ENCODE results near the gene LSR. TPM values are rescaled to one million over a fixed set of nuclear protein-coding genes. Genes with fewer than 3 reads are reported as not detected.
A peak's percentile ranks its signal among the peaks of the same experiment; 100 is the strongest.

LSR gene
- polyA plus RNA-seq, 1 donor (not counting 4 experiments of a cell fraction or from before 2014, with no cell fraction given): 51.3 TPM

DNA sequence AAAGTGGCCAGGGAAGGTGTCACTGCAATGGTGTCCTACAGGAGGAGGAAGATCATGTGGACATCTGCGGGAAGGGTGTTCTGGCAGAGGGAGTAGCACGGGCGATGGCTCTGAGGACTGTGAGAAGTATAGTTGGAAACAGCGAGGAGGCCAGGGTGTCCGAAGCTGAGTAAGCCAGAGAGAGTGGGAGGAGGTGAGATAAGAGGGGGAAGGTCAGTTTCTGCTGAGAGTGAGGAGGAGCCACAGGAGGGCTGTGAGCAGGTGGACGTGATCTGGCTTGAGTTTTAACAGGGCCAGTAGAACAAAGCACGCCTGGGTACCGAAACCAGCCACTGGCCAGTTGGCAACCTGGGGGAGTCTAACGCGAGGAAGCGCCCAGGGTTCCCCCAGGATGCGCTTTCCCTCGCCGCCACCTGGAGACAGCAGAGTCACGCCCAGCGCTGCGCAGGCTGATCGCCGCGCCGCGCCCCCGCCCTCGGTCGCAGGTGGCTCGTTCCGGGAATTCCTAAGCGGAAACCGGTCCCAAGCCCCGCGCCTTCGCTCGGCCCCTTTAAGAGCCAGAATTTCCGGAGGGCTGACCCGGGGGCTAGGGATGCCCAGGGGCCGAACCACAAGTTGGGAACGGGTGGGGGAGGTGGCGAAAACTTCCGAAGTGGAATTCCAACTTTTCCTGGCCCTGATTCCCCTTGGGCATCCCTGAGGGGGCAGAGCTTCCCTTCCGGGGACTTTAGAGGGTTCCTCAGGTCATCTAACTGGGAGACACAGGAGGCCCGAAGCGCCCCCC, 1.1 kb upstream of the LSR start:
- FAIRE-seq: peak; percentile 81
- peak overlapping the region; percentile 96 for H3K9ac ChIP-seq (ENCODE audit: control insufficient read depth, extremely low read depth, insufficient read depth, low read length)

DNA sequence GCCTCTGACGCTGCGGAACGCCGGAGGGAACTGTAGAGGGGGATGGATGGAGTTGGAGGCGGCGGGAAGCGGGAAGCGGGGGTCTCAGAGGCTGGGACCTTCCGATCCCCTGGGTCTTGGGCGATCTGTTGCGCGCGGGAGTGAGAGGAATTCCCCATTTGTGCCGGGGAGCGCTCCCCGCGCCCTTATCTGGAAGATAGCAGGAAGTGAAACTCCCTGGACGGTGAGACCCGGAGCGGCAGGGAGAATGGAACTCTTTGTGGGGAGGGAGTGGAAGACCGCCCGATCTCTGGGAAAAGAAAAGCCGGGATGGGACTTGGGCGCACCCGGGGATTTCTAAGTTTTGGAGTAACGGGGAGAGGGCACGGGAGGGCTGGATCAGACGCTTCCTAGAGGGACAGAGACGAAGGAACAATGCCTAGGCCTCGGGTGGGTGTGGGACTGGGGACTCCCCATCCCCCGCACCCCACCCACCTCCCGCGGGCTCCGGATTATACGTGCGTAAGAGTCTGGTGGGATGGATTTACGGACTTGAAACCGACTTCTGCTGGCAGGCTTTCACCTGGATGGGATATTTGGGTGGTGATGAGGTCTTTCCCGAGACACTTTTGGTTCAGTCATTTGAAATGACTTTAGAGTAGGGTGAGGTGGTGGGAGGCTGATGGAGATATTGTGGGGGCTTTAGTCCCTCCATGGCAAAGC, 495 bp downstream of the LSR start:
- Histone ChIP-seq H3K4me3 (ENCODE audit: control insufficient read depth in 2 of 3, extremely low read depth in 1 of 3, insufficient read depth in 2 of 3, low read depth in 1 of 3, low read length in 3 of 3) (peak overlapping the region; percentile 59 to 92 (median 92)), H3K9ac (ENCODE audit: control insufficient read depth, extremely low read depth, insufficient read depth, low read length) (peak overlapping the region; percentile 96), H4K20me1 (ENCODE audit: control insufficient read depth, extremely low read depth, insufficient read depth, low read length) (peaks cover 2% of the 10 kb centered on the region), H3K36me3 (ENCODE audit: control insufficient read depth in 2 of 2, extremely low read depth in 1 of 2, insufficient read depth in 2 of 2, low read length in 2 of 2) (peaks cover 13 to 16% of the 10 kb centered on the region in 2 experiments), H2AFZ (ENCODE audit: control insufficient read depth, low read length) (peak overlapping the region; percentile 99), H3K9me1 (ENCODE audit: control insufficient read depth, extremely low read depth, insufficient read depth, low read length) (no peaks in the 10 kb centered on the region), H3K4me2 (ENCODE audit: control insufficient read depth, extremely low read depth, insufficient read depth, low read depth, low read length) (peak overlapping the region; percentile 90), H3K27me3 (ENCODE audit: control insufficient read depth, extremely low read depth, insufficient read depth, low read length) (no peaks in the 10 kb centered on the region), H3K79me2 (ENCODE audit: control insufficient read depth, insufficient read depth, low read length) (peaks cover 38% of the 10 kb centered on the region), H3K4me1 (ENCODE audit: control insufficient read depth, extremely low read depth, insufficient read depth, low read length) (peaks cover 13% of the 10 kb centered on the region), H3K9me3 (ENCODE audit: control insufficient read depth, low read depth, low read length) (no peaks in the 10 kb centered on the region), H3K27ac (ENCODE audit: control insufficient read depth, insufficient read depth, low read length) (peak overlapping the region; percentile 96)
- TF ChIP-seq, protein P1, sequence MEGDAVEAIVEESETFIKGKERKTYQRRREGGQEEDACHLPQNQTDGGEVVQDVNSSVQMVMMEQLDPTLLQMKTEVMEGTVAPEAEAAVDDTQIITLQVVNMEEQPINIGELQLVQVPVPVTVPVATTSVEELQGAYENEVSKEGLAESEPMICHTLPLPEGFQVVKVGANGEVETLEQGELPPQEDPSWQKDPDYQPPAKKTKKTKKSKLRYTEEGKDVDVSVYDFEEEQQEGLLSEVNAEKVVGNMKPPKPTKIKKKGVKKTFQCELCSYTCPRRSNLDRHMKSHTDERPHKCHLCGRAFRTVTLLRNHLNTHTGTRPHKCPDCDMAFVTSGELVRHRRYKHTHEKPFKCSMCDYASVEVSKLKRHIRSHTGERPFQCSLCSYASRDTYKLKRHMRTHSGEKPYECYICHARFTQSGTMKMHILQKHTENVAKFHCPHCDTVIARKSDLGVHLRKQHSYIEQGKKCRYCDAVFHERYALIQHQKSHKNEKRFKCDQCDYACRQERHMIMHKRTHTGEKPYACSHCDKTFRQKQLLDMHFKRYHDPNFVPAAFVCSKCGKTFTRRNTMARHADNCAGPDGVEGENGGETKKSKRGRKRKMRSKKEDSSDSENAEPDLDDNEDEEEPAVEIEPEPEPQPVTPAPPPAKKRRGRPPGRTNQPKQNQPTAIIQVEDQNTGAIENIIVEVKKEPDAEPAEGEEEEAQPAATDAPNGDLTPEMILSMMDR (optimal IDR thresholded peaks at IDR 0.05 in 1 of 3, IDR thresholded peaks at IDR 0.05 in 1 of 3, conservative IDR thresholded peaks at IDR 0.05 in 1 of 3; ENCODE audit: extremely low read depth in 1 of 3, insufficient read depth in 2 of 3, low read length in 3 of 3): no peak
- TF ChIP-seq EZH2 (IDR thresholded peaks at IDR 0.05; ENCODE audit: low read length): no peak
- no peak for FAIRE-seq
- no peak for DNase-seq (ENCODE audit: low read depth, low spot score)
- dilution Hi-C loops (cut with MboI; ENCODE audit: extremely low pct_ligation_motif_present, low sequenced_read_pairs): no loop called here

More for the DNA sequence above, 1.1 kb upstream of the LSR start:
- Histone ChIP-seq H3K27me3 (ENCODE audit: control insufficient read depth, extremely low read depth, insufficient read depth, low read length) (no peaks in the 10 kb centered on the region), H3K36me3 (ENCODE audit: control insufficient read depth in 2 of 2, extremely low read depth in 1 of 2, insufficient read depth in 2 of 2, low read length in 2 of 2) (peaks cover 5% of the 10 kb centered on the region in 2 experiments), H3K9me3 (ENCODE audit: control insufficient read depth, low read depth, low read length) (no peaks in the 10 kb centered on the region), H3K4me1 (ENCODE audit: control insufficient read depth, extremely low read depth, insufficient read depth, low read length) (peaks cover 13% of the 10 kb centered on the region), H3K27ac (ENCODE audit: control insufficient read depth, insufficient read depth, low read length) (peak overlapping the region; percentile 96), H3K79me2 (ENCODE audit: control insufficient read depth, insufficient read depth, low read length) (peaks cover 32% of the 10 kb centered on the region), H3K9me1 (ENCODE audit: control insufficient read depth, extremely low read depth, insufficient read depth, low read length) (no peaks in the 10 kb centered on the region), H3K4me3 (ENCODE audit: control insufficient read depth in 2 of 3, extremely low read depth in 1 of 3, insufficient read depth in 2 of 3, low read depth in 1 of 3, low read length in 3 of 3) (peak overlapping the region; percentile 59 to 92 (median 92)), H3K4me2 (ENCODE audit: control insufficient read depth, extremely low read depth, insufficient read depth, low read depth, low read length) (peak overlapping the region; percentile 90), H4K20me1 (ENCODE audit: control insufficient read depth, extremely low read depth, insufficient read depth, low read length) (peaks cover 2% of the 10 kb centered on the region), H2AFZ (ENCODE audit: control insufficient read depth, low read length) (peak overlapping the region; percentile 99)
- DNase-seq (ENCODE audit: low read depth, low spot score): no peak
- dilution Hi-C loops (cut with MboI; ENCODE audit: extremely low pct_ligation_motif_present, low sequenced_read_pairs): no loop called here
- TF ChIP-seq EZH2 (IDR thresholded peaks at IDR 0.05; ENCODE audit: low read length): no peak
- TF ChIP-seq, protein P1 (optimal IDR thresholded peaks at IDR 0.05 in 1 of 3, IDR thresholded peaks at IDR 0.05 in 1 of 3, conservative IDR thresholded peaks at IDR 0.05 in 1 of 3; ENCODE audit: extremely low read depth in 1 of 3, insufficient read depth in 2 of 3, low read length in 3 of 3): peak; percentile 57 to 79 (median 68)
